ENCODE measurements around the gene SPDYC.
A peak's percentile ranks its signal among the peaks of the same experiment; 100 is the strongest.

Gene SPDYC

GRCh38 chr11:65129649-65130441 is 40.2 kb upstream of the SPDYC start:
- Histone ChIP-seq H3K9me3 (replicated peaks; ENCODE audit: insufficient read depth, low read length) (no peaks in the 10 kb centered on the region), H3F3A (ENCODE audit: insufficient read depth, low read length) (peaks cover 69% of the 10 kb centered on the region), H3K4me3 (ENCODE audit: low read length) (no peak overlapping the region), H3K27me3 (replicated peaks; ENCODE audit: insufficient read depth, low read length) (no peaks in the 10 kb centered on the region), H3K9ac (ENCODE audit: low read length) (no peak overlapping the region), H2AFZ (ENCODE audit: low read length) (no peak overlapping the region), H4K20me1 (ENCODE audit: insufficient read depth, low read length) (no peaks in the 10 kb centered on the region), H3K36me3 (replicated peaks; ENCODE audit: insufficient read depth, low read length) (peaks cover 19% of the 10 kb centered on the region), H3K27ac (ENCODE audit: low read length) (no peak overlapping the region), H3K4me2 (ENCODE audit: low read depth, low read length) (no peak overlapping the region), H3K79me2 (ENCODE audit: low read length) (peaks cover 74% of the 10 kb centered on the region), H3K9me2 (replicated peaks; ENCODE audit: insufficient read depth, low read length) (no peaks in the 10 kb centered on the region), H3K4me1 (ENCODE audit: low read length) (peaks cover 15% of the 10 kb centered on the region)
- TF ChIP-seq, protein P1, sequence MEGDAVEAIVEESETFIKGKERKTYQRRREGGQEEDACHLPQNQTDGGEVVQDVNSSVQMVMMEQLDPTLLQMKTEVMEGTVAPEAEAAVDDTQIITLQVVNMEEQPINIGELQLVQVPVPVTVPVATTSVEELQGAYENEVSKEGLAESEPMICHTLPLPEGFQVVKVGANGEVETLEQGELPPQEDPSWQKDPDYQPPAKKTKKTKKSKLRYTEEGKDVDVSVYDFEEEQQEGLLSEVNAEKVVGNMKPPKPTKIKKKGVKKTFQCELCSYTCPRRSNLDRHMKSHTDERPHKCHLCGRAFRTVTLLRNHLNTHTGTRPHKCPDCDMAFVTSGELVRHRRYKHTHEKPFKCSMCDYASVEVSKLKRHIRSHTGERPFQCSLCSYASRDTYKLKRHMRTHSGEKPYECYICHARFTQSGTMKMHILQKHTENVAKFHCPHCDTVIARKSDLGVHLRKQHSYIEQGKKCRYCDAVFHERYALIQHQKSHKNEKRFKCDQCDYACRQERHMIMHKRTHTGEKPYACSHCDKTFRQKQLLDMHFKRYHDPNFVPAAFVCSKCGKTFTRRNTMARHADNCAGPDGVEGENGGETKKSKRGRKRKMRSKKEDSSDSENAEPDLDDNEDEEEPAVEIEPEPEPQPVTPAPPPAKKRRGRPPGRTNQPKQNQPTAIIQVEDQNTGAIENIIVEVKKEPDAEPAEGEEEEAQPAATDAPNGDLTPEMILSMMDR (IDR thresholded peaks at IDR 0.05; ENCODE audit: low read length), result no peak
- TF ChIP-seq EZH2 (optimal IDR thresholded peaks at IDR 0.05; ENCODE audit: low read depth, low read length), result no peak
- TF ChIP-seq EZH2phosphoT487 (IDR thresholded peaks at IDR 0.05; ENCODE audit: low read length), result no peak
- DNase-seq, result no peak

- Histone ChIP-seq H3K9me3 (replicated peaks; ENCODE audit: insufficient read depth, low read length) (no peaks in the 10 kb centered on the region), H3K36me3 (replicated peaks; ENCODE audit: insufficient read depth, low read length) (peaks cover 19% of the 10 kb centered on the region), H3K27ac (ENCODE audit: low read length) (no peak overlapping the region), H3K79me2 (ENCODE audit: low read length) (peaks cover 72% of the 10 kb centered on the region), H3K4me3 (ENCODE audit: low read length) (no peak overlapping the region), H3K9ac (ENCODE audit: low read length) (no peak overlapping the region), H3F3A (ENCODE audit: insufficient read depth, low read length) (peaks cover 65% of the 10 kb centered on the region), H3K27me3 (replicated peaks; ENCODE audit: insufficient read depth, low read length) (no peaks in the 10 kb centered on the region), H2AFZ (ENCODE audit: low read length) (no peak overlapping the region), H4K20me1 (ENCODE audit: insufficient read depth, low read length) (no peaks in the 10 kb centered on the region), H3K4me1 (ENCODE audit: low read length) (peaks cover 15% of the 10 kb centered on the region), H3K9me2 (replicated peaks; ENCODE audit: insufficient read depth, low read length) (no peaks in the 10 kb centered on the region), H3K4me2 (ENCODE audit: low read depth, low read length) (no peak overlapping the region)
- DNase-seq, result no peak
- TF ChIP-seq EZH2 (optimal IDR thresholded peaks at IDR 0.05; ENCODE audit: low read depth, low read length), result no peak
- TF ChIP-seq, protein P1 (IDR thresholded peaks at IDR 0.05; ENCODE audit: low read length), result no peak
- no peak for TF ChIP-seq EZH2phosphoT487 (IDR thresholded peaks at IDR 0.05; ENCODE audit: low read length)
Measured at GRCh38 chr11:65130631-65131416, 39.2 kb upstream of the SPDYC start.

GRCh38 chr11:65131417-65131776 is 38.6 kb upstream of the SPDYC start:
- H3K4me3 ChIP-seq (ENCODE audit: low read length), result no peak overlapping the region; the same call in 1 of the 2 replicates
- DNase-seq, result no peak

More at GRCh38 chr11:65131417-65131776, 38.6 kb upstream of the SPDYC start:
- Histone ChIP-seq H3K9me2 (replicated peaks; ENCODE audit: insufficient read depth, low read length) (no peaks in the 10 kb centered on the region), H3F3A (ENCODE audit: insufficient read depth, low read length) (peaks cover 63% of the 10 kb centered on the region), H3K36me3 (replicated peaks; ENCODE audit: insufficient read depth, low read length) (peaks cover 19% of the 10 kb centered on the region), H3K79me2 (ENCODE audit: low read length) (peaks cover 70% of the 10 kb centered on the region), H3K4me1 (ENCODE audit: low read length) (peaks cover 15% of the 10 kb centered on the region), H3K9me3 (replicated peaks; ENCODE audit: insufficient read depth, low read length) (no peaks in the 10 kb centered on the region), H2AFZ (ENCODE audit: low read length) (no peak overlapping the region), H3K27me3 (replicated peaks; ENCODE audit: insufficient read depth, low read length) (no peaks in the 10 kb centered on the region), H4K20me1 (ENCODE audit: insufficient read depth, low read length) (no peaks in the 10 kb centered on the region), H3K4me2 (ENCODE audit: low read depth, low read length) (peak overlapping the region; percentile 90; the same call in 1 of the 2 replicates), H3K27ac (ENCODE audit: low read length) (peak overlapping the region; percentile 97; the same call in 1 of the 2 replicates), H3K9ac (ENCODE audit: low read length) (peak overlapping the region; percentile 99; the same call in 1 of the 2 replicates)
- no peak for TF ChIP-seq EZH2phosphoT487 (IDR thresholded peaks at IDR 0.05; ENCODE audit: low read length)
- TF ChIP-seq, protein P1 (IDR thresholded peaks at IDR 0.05; ENCODE audit: low read length), result no peak
- TF ChIP-seq EZH2 (optimal IDR thresholded peaks at IDR 0.05; ENCODE audit: low read depth, low read length), result no peak

Measured in MM.1S (cell line).